ENCODE data around the gene SAMD1.
A peak's percentile ranks its signal among the peaks of the same experiment; 100 is the strongest.

SAMD1 gene

GRCh38 chr19:14090509-14091080 lies at the start of gene SAMD1:
Gene SAMD1 (minus strand): TSS chr19:14090751.
- peak; percentile 85 for DNase-seq

GRCh38 chr19:14139944-14140343 lies 49.4 kb upstream of the SAMD1 start:
- DNase-seq = no peak

DNA sequence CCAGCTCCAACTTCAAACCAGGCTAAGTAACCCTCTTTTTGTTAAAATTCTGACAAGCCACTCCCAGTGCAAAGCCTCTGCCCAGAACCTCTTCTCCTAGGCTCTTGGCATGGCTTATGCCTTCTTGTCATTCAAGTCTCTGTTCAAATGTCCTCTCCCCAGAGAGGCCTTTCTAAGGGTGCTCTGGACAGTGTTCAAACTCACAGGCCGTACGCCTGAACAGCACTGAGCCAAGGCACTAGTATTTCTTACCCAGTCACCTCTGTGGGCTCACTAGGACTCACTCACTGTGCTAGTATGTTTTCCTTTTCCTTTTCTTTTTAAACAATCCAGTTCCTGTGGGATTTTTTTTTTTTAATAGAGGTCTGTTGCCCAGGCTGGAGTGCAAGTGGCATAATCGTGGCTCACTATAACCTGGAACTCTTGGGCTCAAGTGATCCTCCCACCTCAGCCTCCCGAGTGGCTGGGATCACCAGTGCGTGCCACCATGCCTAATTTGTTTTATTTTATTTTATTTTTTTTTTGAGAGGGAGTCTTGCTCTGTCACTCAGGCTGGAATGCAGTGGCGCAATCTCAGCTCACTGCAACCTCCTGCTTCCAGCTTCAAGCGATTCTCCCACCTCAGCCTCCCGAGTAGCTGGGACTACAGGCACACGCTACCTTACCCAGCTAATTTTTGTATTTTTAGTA lies 48.2 kb upstream of the SAMD1 start:
- DNase-seq = no peak

DNA sequence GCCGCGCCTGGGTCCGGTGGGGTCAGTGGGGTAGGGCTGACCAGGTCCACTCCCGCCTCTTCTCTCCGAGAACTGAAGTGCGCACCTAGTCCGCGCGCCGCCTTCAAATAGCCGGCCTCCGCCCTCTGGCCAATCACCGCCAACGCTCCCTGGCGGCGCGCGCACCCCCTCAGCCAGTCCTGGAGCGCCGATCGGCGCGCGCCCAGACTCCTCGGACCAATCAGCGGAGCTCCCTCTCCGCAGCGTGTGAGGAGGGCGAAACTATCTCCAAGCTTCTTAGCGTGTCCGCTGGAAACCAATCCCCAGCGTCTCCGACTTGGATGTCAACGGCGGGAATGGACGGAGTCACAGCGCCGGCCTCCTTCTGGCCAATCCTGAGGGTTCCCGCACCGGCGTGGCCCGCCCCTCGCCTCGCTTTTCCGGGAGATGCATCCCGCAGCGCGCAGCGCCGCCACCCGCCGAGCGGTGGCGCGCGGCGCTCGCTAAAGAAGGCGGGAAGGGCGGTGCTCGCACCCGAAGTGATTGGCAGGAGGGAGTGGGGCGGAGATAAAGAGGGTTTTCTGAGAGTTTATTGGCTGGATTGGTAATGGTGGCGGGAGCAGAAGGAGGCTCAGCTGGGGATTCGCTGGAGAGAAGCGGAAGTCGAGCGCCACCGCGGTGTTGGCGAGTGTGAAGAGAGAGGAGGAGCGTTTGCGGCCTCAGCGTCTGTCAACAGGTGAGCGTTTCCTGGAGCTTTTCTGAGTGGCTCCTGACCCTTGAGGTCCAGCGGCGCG lies 46.1 kb upstream of the SAMD1 start, which contains the start of gene ASF1B:
ASF1B (minus strand) TSS at position 81 of the 773 bp plus-strand sequence. CDS start 133 bp downstream, outside the sequence.
- DNase-seq = peak; percentile 96

- no peak for DNase-seq
Measured at GRCh38 chr19:14135985-14136508, 45.5 kb upstream of the SAMD1 start.

DNA sequence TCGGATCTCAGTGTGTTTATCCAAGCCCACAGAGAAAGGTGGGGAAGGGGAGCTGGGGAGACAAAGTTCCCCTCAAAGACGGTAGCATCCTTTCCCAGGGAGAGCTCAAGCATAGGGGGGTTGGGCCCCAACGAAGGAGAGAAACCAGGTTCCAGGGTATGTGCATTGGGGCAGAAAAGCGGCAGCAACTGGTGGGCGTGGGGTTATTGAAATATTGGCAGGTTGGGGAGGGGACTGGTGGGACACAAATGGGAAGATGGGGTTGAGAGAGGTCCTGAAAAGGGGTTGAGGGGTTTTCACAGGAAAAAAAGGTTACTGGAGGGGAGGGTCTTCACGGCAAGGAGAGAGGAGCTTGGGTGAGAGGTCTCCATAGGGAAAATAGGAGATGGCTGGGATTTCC lies 44.8 kb upstream of the SAMD1 start:
- DNase-seq = no peak

DNA sequence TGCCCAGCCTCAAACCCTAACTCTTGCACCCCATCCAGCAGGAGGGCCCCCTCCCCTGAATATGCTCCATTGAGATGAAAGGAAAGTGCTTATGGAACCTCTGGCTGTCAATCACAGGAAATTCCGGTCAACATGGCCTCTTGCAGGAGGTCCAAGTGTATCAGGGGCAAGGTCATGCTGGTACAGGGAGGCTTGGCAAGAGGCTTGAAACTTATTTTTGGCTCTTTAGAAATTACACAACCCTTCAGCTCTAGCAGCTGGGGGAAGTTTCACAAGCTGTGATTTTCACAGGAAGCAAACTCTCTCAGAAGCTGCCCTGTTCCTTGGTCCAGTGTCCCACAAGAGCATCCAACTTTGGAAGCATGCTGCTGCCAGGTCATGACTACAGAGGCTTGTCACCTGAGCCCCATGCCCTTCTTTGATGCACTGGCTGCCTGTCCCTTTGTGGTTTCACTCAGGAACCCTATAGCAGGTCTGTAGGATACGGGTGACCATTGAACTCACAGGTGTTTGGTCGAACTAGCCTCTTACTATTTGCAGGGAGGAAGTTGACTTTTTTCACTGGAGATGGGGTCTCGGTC lies 37.5 kb upstream of the SAMD1 start:
- DNase-seq = no peak

DNA sequence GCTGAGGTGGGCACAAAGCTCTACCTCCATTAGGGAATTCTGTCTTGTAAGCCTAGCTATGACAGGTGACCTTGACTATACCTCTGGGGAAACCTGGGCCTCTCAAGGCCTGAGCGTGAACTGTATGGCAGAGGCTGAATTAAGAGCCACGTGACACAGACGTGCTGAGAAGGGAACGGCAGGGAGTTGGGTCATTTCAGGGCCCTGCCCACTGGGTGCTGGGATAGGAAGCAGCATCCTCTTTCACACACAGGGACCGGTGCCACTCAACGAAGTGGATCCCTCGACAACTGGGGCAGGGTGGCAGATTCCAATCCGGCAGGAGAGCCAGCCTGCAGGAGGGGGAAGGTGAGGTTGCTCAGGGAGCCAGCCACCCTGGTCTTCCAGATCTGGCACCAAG lies 36.6 kb upstream of the SAMD1 start:
- DNase-seq = no peak

- no peak for DNase-seq
Measured at GRCh38 chr19:14122924-14123323, 32.4 kb upstream of the SAMD1 start.

DNA sequence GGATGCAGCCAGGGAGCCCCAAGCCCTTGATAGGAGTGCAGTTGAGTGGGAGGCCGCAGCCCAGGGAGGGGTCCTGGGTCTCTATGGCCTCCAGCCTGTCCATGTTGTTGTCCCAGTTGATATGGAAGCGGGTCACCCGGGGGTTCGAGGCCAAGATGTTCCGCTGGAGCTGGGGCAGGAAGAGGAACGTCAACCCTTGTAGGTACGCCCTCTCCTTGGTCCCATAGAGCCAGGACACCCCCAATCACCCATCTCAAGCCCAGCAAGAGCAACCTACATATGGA lies 29.9 kb upstream of the SAMD1 start:
- no peak for DNase-seq

- no peak for DNase-seq
Measured at GRCh38 chr19:14119644-14120496, 29.3 kb upstream of the SAMD1 start.

GRCh38 chr19:14119146-14119545 lies 28.6 kb upstream of the SAMD1 start:
- no peak for DNase-seq

DNA sequence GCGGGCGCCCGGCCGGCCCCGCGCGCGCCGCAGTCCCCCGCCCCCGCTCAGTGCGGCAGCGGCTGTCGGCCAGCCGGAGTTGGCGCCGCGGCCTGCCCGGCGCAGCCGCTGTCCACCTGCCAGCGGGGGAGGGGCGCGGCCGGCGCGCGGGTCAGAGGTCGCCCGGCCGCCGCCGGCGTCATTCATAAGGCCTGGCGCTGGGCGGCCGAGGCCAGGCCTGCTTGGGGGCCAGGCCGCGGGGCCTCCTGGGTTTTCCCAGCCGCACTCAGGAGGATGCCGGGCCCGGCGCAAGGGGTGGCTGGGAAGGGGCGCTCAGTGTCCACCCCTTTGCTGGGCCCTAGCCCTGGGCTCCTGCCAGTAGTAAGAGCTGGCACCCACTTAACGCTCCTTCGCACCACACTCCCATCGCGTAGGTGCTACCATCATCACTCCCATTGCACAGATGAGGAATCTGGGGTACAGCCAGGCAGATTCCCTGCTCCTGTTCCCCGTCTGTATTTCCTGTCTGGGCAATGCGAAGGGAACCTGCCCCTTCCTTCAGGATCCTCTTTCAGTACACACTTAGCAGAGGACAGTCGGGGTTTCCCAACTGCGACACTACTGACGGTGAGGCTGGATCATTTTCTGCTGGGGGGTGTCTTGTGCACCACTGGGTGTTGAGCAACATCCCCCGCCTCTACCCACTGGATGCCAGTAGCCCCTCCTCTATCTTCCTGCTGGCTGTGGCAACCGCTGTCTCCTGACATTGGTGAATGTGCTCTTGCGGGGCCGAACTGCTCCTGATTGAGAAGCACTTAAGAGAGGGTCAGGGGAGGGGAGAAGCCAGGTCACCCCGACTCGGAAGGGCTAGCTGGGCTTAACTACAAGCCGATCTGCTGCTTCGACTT lies 27.9 kb upstream of the SAMD1 start:
- DNase-seq = peak; percentile 21

- DNase-seq = peak; percentile 97
Measured at GRCh38 chr19:14117668-14118164, 27.2 kb upstream of the SAMD1 start, which contains the start of gene PRKACA. Gene PRKACA (minus strand): TSS chr19:14117762. CDS start chr19:14117547, 215 bp downstream.

GRCh38 chr19:14116918-14117578 lies 26.5 kb upstream of the SAMD1 start:
- DNase-seq = peak; percentile 13

- DNase-seq = no peak
Measured at GRCh38 chr19:14116525-14116917, 26.0 kb upstream of the SAMD1 start.

DNA sequence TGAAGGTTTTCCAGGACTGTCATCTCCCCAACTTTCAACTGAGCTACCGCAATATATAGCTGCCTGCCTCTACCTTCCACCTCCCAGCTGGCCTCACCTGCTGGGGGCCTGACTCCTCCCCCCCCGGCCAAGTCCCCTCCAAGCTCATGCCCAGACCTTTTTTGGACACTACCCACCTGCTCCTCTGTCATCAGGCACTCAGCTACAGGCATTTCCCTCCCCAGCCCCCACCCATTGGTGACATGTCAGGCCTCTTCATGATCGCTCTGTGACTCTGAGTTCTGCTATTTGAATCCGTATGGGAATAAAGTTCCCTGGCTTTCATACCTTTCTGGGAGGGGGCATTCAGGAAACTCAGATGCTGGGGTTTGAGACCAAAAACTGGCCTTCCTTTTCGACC lies 25.2 kb upstream of the SAMD1 start:
- no peak for DNase-seq

GRCh38 chr19:14114854-14115253 lies 24.3 kb upstream of the SAMD1 start:
- DNase-seq = peak; percentile 65

- no peak for DNase-seq
Measured at GRCh38 chr19:14114439-14114838, 23.9 kb upstream of the SAMD1 start.

- peak; percentile 62 for DNase-seq
Measured at GRCh38 chr19:14113762-14114414, 23.3 kb upstream of the SAMD1 start.

All from stimulated activated CD4-positive, alpha-beta T cell treated with anti-CD3 and anti-CD28 coated beads, Interleukin-4, amount 100 ng/mL, for 1 hour (primary cell).